Stimulated activated CD4-positive, alpha-beta T cell treated with anti-CD3 and anti-CD28 coated beads, Interleukin-4, amount 100 ng/mL, for 4 hours (primary cell): ENCODE results near the gene ATP8A1.
"Not testable (repeated sequence)": the region's sequence is repeated elsewhere in the genome, so short reads cannot be mapped to it uniquely, and the experiment has no call there.

Experiments used
- DNase-seq, 2 experiments: peaks; one replicate each; pipeline ENCODE4 v3.0.0-alpha.2; 2020

The ATP8A1 gene

GRCh38 chr4:42397635-42398170, 259.2 kb downstream of the ATP8A1 start:
- DNase-seq = no peak

GRCh38 chr4:42396752-42397634, 259.9 kb downstream of the ATP8A1 start, which contains the start of gene SHISA3:
Gene SHISA3 (plus strand): TSS chr4:42397488. CDS start chr4:42398057, 569 bp downstream.
- DNase-seq = peak in 1 of 2 experiments; percentile 8

- no peak for DNase-seq
These were observed 260.5 kb downstream of the ATP8A1 start for GRCh38 chr4:42396361-42396751.

- DNase-seq = no peak
These were observed 261.3 kb downstream of the ATP8A1 start for GRCh38 chr4:42395595-42395994.

GRCh38 chr4:42392436-42392835, 264.5 kb downstream of the ATP8A1 start:
- no peak for DNase-seq

DNA sequence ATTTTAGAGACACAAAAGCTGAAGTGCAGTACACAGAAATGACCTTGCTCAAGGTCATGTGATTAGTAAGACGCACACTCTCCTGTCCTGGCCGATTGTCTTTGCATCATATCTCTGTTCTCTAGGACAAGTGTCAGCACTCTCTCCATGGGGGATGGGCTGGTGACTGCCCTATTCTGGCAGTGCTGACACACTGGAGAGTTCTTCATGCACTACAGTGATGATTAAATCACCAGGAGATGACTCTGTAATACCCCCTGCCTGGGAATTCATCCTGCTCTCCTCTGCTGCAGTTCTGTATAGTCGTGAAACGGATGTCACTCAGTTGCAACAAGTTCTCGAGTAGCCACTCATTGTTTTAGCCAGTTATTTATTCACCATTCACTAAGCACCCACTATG, 264.9 kb downstream of the ATP8A1 start:
- DNase-seq = no peak

- DNase-seq = no peak
These were observed 265.6 kb downstream of the ATP8A1 start for GRCh38 chr4:42391355-42391664.

- DNase-seq = no peak
These were observed 266.1 kb downstream of the ATP8A1 start for GRCh38 chr4:42390622-42391354.

GRCh38 chr4:42385516-42385915, 271.4 kb downstream of the ATP8A1 start:
- no peak for DNase-seq

- DNase-seq = no peak
These were observed 275.2 kb downstream of the ATP8A1 start for GRCh38 chr4:42381666-42382065.

- no peak for DNase-seq
These were observed 279.4 kb downstream of the ATP8A1 start for GRCh38 chr4:42377497-42377896.

DNA sequence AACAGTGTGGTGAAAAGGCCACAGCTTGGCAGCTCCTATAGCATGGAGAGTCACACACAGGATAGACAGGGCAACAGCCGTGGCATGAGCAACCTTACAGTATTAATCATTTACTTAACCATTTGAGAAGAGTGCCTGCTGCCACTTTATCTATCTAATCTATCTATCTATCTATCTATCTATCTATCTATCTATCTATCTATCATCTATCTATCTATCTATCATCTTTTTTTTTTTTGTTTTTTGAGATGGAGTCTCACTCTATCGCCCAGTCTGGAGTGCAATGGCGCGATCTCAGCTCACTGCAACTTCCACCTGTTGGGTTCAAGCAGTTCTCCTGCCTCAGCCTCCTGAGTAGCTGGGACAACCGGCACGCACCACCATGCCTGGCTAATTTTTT, 284.6 kb downstream of the ATP8A1 start:
- not testable (repeated sequence) for DNase-seq

GRCh38 chr4:42371305-42372252, 285.3 kb downstream of the ATP8A1 start:
- no peak for DNase-seq

DNA sequence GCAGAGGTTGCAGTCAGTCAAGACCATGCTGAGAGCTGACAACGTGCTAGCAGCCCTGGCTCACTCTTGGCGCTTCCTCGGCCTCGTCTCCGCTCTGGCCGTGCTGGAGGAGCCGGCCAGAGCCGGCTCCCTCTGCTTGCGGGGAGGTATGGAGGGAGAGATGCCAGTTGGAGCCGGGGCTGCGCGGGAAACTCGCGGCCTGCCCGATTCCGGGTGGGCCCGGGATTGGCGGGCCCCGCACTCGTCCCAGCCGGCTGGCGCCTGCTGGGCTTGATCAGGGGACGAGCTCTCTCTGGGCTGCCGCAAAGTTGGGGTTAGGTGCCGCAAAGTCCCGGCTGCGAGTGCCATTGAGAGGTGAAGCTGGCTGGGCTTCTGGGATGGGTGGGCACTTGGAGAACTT, 287.4 kb downstream of the ATP8A1 start:
- DNase-seq = no peak

- no peak for DNase-seq
These were observed 289.9 kb downstream of the ATP8A1 start for GRCh38 chr4:42366959-42367358.

GRCh38 chr4:42364266-42365053, 292.4 kb downstream of the ATP8A1 start:
- DNase-seq = no peak

GRCh38 chr4:42363614-42364013, 293.3 kb downstream of the ATP8A1 start:
- DNase-seq = no peak

DNA sequence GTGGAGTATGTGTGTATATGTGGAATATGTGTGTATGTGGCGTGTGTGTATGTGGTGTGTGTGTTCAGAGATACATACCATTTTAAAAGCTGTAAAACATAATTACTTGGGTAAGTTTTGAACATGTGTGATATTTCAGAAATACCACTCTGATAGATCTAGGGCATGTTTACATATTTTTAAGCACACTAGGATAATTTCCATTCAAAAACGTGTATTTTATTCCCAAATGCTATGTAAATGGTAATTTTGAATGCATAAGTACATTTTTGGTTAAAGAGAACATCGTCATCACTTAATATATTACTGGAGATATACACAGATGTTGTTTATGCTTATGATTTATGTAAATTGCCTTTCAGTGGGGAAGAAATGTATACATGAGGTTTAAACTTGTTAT, 294.3 kb downstream of the ATP8A1 start:
- DNase-seq = no peak

GRCh38 chr4:42361456-42361855, 295.4 kb downstream of the ATP8A1 start:
- no peak for DNase-seq

GRCh38 chr4:42360256-42360669, 296.6 kb downstream of the ATP8A1 start:
- no peak for DNase-seq

GRCh38 chr4:42359711-42360110, 297.2 kb downstream of the ATP8A1 start:
- no peak for DNase-seq
